Activated T-cell treated with anti-CD3 and anti-CD28 coated beads for 48 hours (primary cell): ENCODE data around the gene EPS15.
"Not testable (repeated sequence)": the region's sequence is repeated elsewhere in the genome, so short reads cannot be mapped to it uniquely, and the experiment has no call there.

Experiments used
- DNase-seq: peaks from one replicate; pipeline ENCODE4 v3.0.0-alpha.2; 2020; ENCODE audit warnings: low read depth

EPS15 gene

GRCh38 chr1:51514733-51515132 is 4.3 kb downstream of the EPS15 start:
- DNase-seq: no peak

GRCh38 chr1:51512606-51513005 is 6.5 kb downstream of the EPS15 start:
- DNase-seq: no peak

- no peak for DNase-seq
Observed at GRCh38 chr1:51512120-51512519, 6.9 kb downstream of the EPS15 start.

GRCh38 chr1:51509773-51510172 is 9.3 kb downstream of the EPS15 start:
- no peak for DNase-seq

- no peak for DNase-seq
Observed at GRCh38 chr1:51506537-51506936, 12.5 kb downstream of the EPS15 start.

- no peak for DNase-seq
Observed at GRCh38 chr1:51504806-51505525, 14.1 kb downstream of the EPS15 start.

- DNase-seq: not testable (repeated sequence)
Observed at GRCh38 chr1:51501218-51501630, 17.8 kb downstream of the EPS15 start.

- no peak for DNase-seq
Observed at GRCh38 chr1:51499694-51500093, 19.4 kb downstream of the EPS15 start.

GRCh38 chr1:51498924-51499323 is 20.1 kb downstream of the EPS15 start:
- DNase-seq: no peak

- DNase-seq: no peak
Observed at GRCh38 chr1:51497340-51497739, 21.7 kb downstream of the EPS15 start.

GRCh38 chr1:51494138-51494830 is 24.8 kb downstream of the EPS15 start:
- DNase-seq: no peak

- DNase-seq: no peak
Observed at GRCh38 chr1:51491166-51491981, 27.7 kb downstream of the EPS15 start.

GRCh38 chr1:51489472-51489871 is 29.6 kb downstream of the EPS15 start:
- no peak for DNase-seq

- no peak for DNase-seq
Observed at GRCh38 chr1:51488372-51489050, 30.6 kb downstream of the EPS15 start.

- no peak for DNase-seq
Observed at GRCh38 chr1:51487628-51488027, 31.4 kb downstream of the EPS15 start.

- DNase-seq: no peak
Observed at GRCh38 chr1:51484591-51484990, 34.5 kb downstream of the EPS15 start.

GRCh38 chr1:51482881-51483280 is 36.2 kb downstream of the EPS15 start:
- no peak for DNase-seq

GRCh38 chr1:51474832-51475620 is 44.0 kb downstream of the EPS15 start:
- not testable (repeated sequence) for DNase-seq

- no peak for DNase-seq
Observed at GRCh38 chr1:51473331-51474115, 45.5 kb downstream of the EPS15 start.

GRCh38 chr1:51472359-51472758 is 46.7 kb downstream of the EPS15 start:
- DNase-seq: no peak

GRCh38 chr1:51469518-51469917 is 49.5 kb downstream of the EPS15 start:
- no peak for DNase-seq
